ENCODE data around the gene CPSF2.

CPSF2 gene

GRCh38 chr14:92121670-92122350 is at the start of gene CPSF2, which contains the start of gene NDUFB1:
Gene CPSF2 (plus strand): TSS chr14:92121969. CDS start chr14:92130985, 9,016 bp downstream.
Gene NDUFB1 (minus strand): TSS chr14:92121706. CDS start chr14:92117637, 4,069 bp downstream.
- peak; percentile 92 for DNase-seq (ENCODE audit: low spot score)

- DNase-seq (ENCODE audit: low spot score), result no peak
Measured at GRCh38 chr14:92074555-92074954, 47.2 kb upstream of the CPSF2 start.

GRCh38 chr14:92088494-92088893 is 33.3 kb upstream of the CPSF2 start:
- DNase-seq (ENCODE audit: low spot score), result no peak

GRCh38 chr14:92093320-92093719 is 28.4 kb upstream of the CPSF2 start:
- no peak for DNase-seq (ENCODE audit: low spot score)

GRCh38 chr14:92099802-92100201 is 22.0 kb upstream of the CPSF2 start:
- DNase-seq (ENCODE audit: low spot score), result no peak

- DNase-seq (ENCODE audit: low spot score), result no peak
Measured at GRCh38 chr14:92103363-92103989, 18.3 kb upstream of the CPSF2 start.

GRCh38 chr14:92105073-92105892 is 16.5 kb upstream of the CPSF2 start:
- DNase-seq (ENCODE audit: low spot score), result peak; percentile 54

GRCh38 chr14:92105893-92106142 is 16.0 kb upstream of the CPSF2 start:
- no peak for DNase-seq (ENCODE audit: low spot score)

GRCh38 chr14:92106143-92106926 is 15.4 kb upstream of the CPSF2 start, which contains the start of gene ATXN3:
Gene ATXN3 (minus strand): TSS chr14:92106582. CDS start chr14:92106552, 30 bp downstream.
- DNase-seq (ENCODE audit: low spot score), result peak; percentile 99

GRCh38 chr14:92108345-92109254 is 13.2 kb upstream of the CPSF2 start:
- no peak for DNase-seq (ENCODE audit: low spot score)

- no peak for DNase-seq (ENCODE audit: low spot score)
Measured at GRCh38 chr14:92109490-92109889, 12.3 kb upstream of the CPSF2 start.

- peak; percentile 58 for DNase-seq (ENCODE audit: low spot score)
Measured at GRCh38 chr14:92121207-92121669, 531 bp upstream of the CPSF2 start.

GRCh38 chr14:92122351-92122677 is 545 bp downstream of the CPSF2 start:
- peak; percentile 45 for DNase-seq (ENCODE audit: low spot score)

- no peak for DNase-seq (ENCODE audit: low spot score)
Measured at GRCh38 chr14:92122761-92123160, 992 bp downstream of the CPSF2 start.

GRCh38 chr14:92134456-92134855 is 12.7 kb downstream of the CPSF2 start:
- DNase-seq (ENCODE audit: low spot score), result no peak

GRCh38 chr14:92135269-92135668 is 13.5 kb downstream of the CPSF2 start:
- DNase-seq (ENCODE audit: low spot score), result peak; percentile 33

GRCh38 chr14:92143309-92143708 is 21.5 kb downstream of the CPSF2 start:
- no peak for DNase-seq (ENCODE audit: low spot score)

- DNase-seq (ENCODE audit: low spot score), result no peak
Measured at GRCh38 chr14:92143962-92144361, 22.2 kb downstream of the CPSF2 start.

- DNase-seq (ENCODE audit: low spot score), result no peak
Measured at GRCh38 chr14:92144708-92145107, 22.9 kb downstream of the CPSF2 start.

GRCh38 chr14:92153581-92153980 is 31.8 kb downstream of the CPSF2 start:
- DNase-seq (ENCODE audit: low spot score), result no peak

Data from Ammon's horn (tissue), 1 donor.